Liver (tissue), 9 donors: ENCODE measurements around the gene FRMPD1. TPM values are rescaled to one million over a fixed set of nuclear protein-coding genes. Genes with fewer than 3 reads are reported as not detected.

ENCODE experiments used
- DNase-seq: peaks from one replicate; pipeline ENCODE4 v3.0.0-alpha.2; 2017; ENCODE audit warnings: low spot score
- H3K27ac ChIP-seq, 2 donors: one replicate each; pipeline ENCODE4 v1.7.0; 2013; ENCODE audit warnings: inconsistent platforms in 2 of 2, low read length in 2 of 2, control low read depth in 1 of 2, low read depth in 1 of 2, mild to moderate bottlenecking in 1 of 2
- H3K27me3 ChIP-seq, 4 donors: one replicate each; pipeline versions ENCODE4 v1.6.1 to v1.7.0; 2013; ENCODE audit warnings: low read length in 3 of 4, inconsistent platforms in 1 of 4, mild to moderate bottlenecking in 1 of 4, moderate library complexity in 1 of 4; ENCODE audit not compliant: control insufficient read depth in 4 of 4, insufficient read depth in 4 of 4
- H3K36me3 ChIP-seq, 4 donors: one replicate each; pipeline versions ENCODE4 v1.6.1 to v1.7.0; 2013; ENCODE audit warnings: low read length in 3 of 4, mild to moderate bottlenecking in 3 of 4, low read depth in 1 of 4, moderate library complexity in 1 of 4; ENCODE audit not compliant: control insufficient read depth in 4 of 4, insufficient read depth in 3 of 4
- H3K4me1 ChIP-seq, 4 donors: one replicate each; pipeline versions ENCODE4 v1.6.1 to v1.7.0; 2013; ENCODE audit warnings: low read length in 3 of 4, mild to moderate bottlenecking in 3 of 4, moderate library complexity in 1 of 4; ENCODE audit not compliant: control insufficient read depth in 4 of 4, insufficient read depth in 4 of 4
- H3K4me3 ChIP-seq, 3 donors: one replicate each; pipeline versions ENCODE4 v1.6.1 to v1.7.0; 2013; ENCODE audit warnings: low read length in 3 of 3, control low read depth in 1 of 3, low read depth in 1 of 3, mild to moderate bottlenecking in 1 of 3
- H3K9ac ChIP-seq, 2 donors: one replicate each; pipeline ENCODE4 v1.7.0; 2013; ENCODE audit warnings: low read length in 2 of 2, mild to moderate bottlenecking in 2 of 2, moderate library complexity in 2 of 2, control low read depth in 1 of 2, low read depth in 1 of 2
- H3K9me3 ChIP-seq, 4 donors: one replicate each; pipeline versions ENCODE4 v1.6.1 to v1.7.0; 2013; ENCODE audit warnings: low read length in 3 of 4; ENCODE audit not compliant: control insufficient read depth in 4 of 4
- CTCF ChIP-seq: fragments of 150-350 bp; IDR thresholded peaks from 2 replicates; pipeline ENCODE4 v1.5.1; 2017; ENCODE audit warnings: improper control_type of control experiment, low read depth, low read length; ENCODE audit not compliant: missing input control
- EGR1 ChIP-seq, 2 donors: IDR thresholded peaks; 2 replicates each; pipeline ENCODE4 v1.6.1; 2016 to 2018; ENCODE audit warnings: antibody characterized with exemption in 2 of 2, low read depth in 2 of 2
- FOXA1 ChIP-seq: IDR thresholded peaks from 2 replicates; pipeline ENCODE4 v1.6.1; 2016; ENCODE audit warnings: antibody characterized with exemption
- FOXA2 ChIP-seq: IDR thresholded peaks from 2 replicates; pipeline ENCODE4 v1.6.1; 2016; ENCODE audit warnings: antibody characterized with exemption
- GABPA ChIP-seq, 2 donors: IDR thresholded peaks in 1 of 2; conservative IDR thresholded peaks in 1 of 2; 2 replicates each; pipeline ENCODE4 v1.6.1; 2016; ENCODE audit warnings: antibody characterized with exemption in 2 of 2, mild to moderate bottlenecking in 1 of 2, moderate library complexity in 1 of 2
- HNF4A ChIP-seq, 2 donors: conservative IDR thresholded peaks; 2 replicates each; pipeline ENCODE4 v1.6.1; 2016; ENCODE audit warnings: antibody characterized with exemption in 2 of 2, mild to moderate bottlenecking in 2 of 2
- HNF4G ChIP-seq: IDR thresholded peaks from 2 replicates; pipeline ENCODE4 v1.6.1; 2016; ENCODE audit warnings: antibody characterized with exemption
- JUND ChIP-seq, 2 donors: IDR thresholded peaks; 2 replicates each; pipeline ENCODE4 v1.6.1; 2016; ENCODE audit warnings: antibody characterized with exemption in 2 of 2
- NR2F2 ChIP-seq: IDR thresholded peaks from 2 replicates; pipeline ENCODE4 v1.6.1; 2016; ENCODE audit warnings: antibody characterized with exemption
- RAD21 ChIP-seq, 2 donors: IDR thresholded peaks; 2 replicates each; pipeline ENCODE4 v1.6.1; 2016; ENCODE audit warnings: antibody characterized with exemption in 2 of 2, mild to moderate bottlenecking in 2 of 2
- REST ChIP-seq: IDR thresholded peaks from 2 replicates; pipeline ENCODE4 v1.6.1; 2016; ENCODE audit warnings: antibody characterized with exemption, mild to moderate bottlenecking
- RXRA ChIP-seq, 2 donors: IDR thresholded peaks; 2 replicates each; pipeline ENCODE4 v1.6.1; 2017 to 2018; ENCODE audit warnings: antibody characterized with exemption in 2 of 2, mild to moderate bottlenecking in 1 of 2
- SP1 ChIP-seq: IDR thresholded peaks from 2 replicates; pipeline ENCODE4 v1.6.1; 2018; ENCODE audit warnings: antibody characterized with exemption, mild to moderate bottlenecking
- TAF1 ChIP-seq: conservative IDR thresholded peaks from 2 replicates; pipeline ENCODE4 v1.6.1; 2016; ENCODE audit warnings: antibody characterized with exemption, mild to moderate bottlenecking
- YY1 ChIP-seq: IDR thresholded peaks from 2 replicates; pipeline ENCODE4 v1.6.1; 2016; ENCODE audit warnings: antibody characterized with exemption, mild to moderate bottlenecking
- WGBS: extraction: QIAGEN DNeasy Blood & Tissue Kit; methylation state at CpG from one replicate; pipeline ENCODE4 v1.1.7; 2013; 5-methylcytosine and 5-hydroxymethylcytosine counted together
- polyA plus RNA-seq, 2 donors: library from polyadenylated mRNA; stranded (reverse) in 1 of 2; unstranded in 1 of 2; fragments of 200-250 nt in 1 of 2; fragments of >200 nt in 1 of 2; fragmentation: Nextera tagmentation in 1 of 2; extraction: Ambion mirVana in 1 of 2; gene quantifications; one replicate each; pipeline versions ENCODE4 v1.2.1 to v1.2.3, GENCODE V29; 2013 to 2015
- total RNA-seq, 2 donors: library from RNA; depleted of rRNA; stranded (reverse); fragments of >200 nt; gene quantifications; one replicate each; pipeline ENCODE4 v1.2.3, GENCODE V29; 2014
- TF ChIP-seq, protein P1 (sequence below): IDR thresholded peaks from 2 replicates; pipeline ENCODE4 v1.6.1; 2016; ENCODE audit warnings: antibody characterized with exemption
- TF ChIP-seq, protein P2 (sequence below): IDR thresholded peaks from 2 replicates; pipeline ENCODE4 v1.6.1; 2016; ENCODE audit warnings: antibody characterized with exemption
- TF ChIP-seq, protein P3 (sequence below): IDR thresholded peaks from 2 replicates; pipeline ENCODE4 v1.6.1; 2016; ENCODE audit warnings: antibody characterized with exemption
- donor health status: healthy.
- donor health status: healthy.
- donor health status: healthy.
- donor health status: healthy.
- donor health status: healthy.

The FRMPD1 gene
- total and polyA plus RNA-seq, 4 donors = 0.06 to 1.8 (median 0.17) TPM

DNA sequence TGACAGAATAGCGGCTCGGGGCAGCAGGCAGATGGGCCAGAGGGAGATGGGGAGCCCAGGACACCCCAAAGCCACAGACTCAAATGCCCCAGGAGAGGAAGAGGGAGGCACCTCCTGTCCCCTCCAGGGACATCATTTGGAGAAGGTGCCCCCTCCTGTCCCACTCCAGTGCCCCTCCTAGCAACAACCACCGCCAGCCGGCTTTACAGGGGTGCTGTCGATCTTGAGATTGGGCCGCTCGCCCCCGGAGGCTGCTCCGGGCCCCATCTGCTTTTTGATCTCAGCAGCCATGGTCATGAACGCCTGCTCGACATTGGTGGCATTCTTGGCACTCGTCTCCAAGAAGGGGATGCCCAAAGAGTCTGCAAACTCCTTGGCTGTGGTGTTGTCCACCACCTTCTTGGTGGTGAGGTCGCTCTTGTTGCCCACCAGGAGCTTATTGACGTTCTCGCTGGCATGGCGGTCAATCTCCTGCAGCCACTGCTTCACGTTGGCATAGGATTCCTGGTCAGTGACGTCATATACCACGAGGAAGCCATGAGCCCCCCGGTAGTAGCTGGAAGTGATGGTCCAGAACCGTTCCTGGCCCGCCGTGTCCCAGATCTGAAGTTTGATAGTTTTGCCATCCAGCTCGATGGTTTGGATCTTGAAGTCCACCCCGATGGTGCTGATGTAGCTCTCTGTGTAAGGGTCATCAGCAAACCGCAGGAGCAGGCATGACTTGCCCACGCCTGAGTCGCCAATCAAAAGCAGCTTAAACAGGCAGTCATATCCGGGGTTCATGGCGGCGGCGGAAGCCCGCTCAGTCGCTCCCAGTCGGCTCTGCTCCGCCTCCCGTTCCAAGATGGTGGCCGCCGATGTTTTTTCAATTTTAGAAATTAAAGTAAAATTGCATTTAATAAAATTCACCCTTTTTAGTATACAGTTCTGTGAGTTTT, 14.0 kb upstream of the FRMPD1 start:
- Histone ChIP-seq H3K4me1 (no peaks in the 10 kb centered on the region), H3K9me3 (no peaks in the 10 kb centered on the region), H3K27ac (no peak overlapping the region), H3K27me3 (no peaks in the 10 kb centered on the region), H3K9ac (no peak overlapping the region), H3K4me3 (no peak overlapping the region), H3K36me3 (no peaks in the 10 kb centered on the region)
- TF ChIP-seq CTCF = no peak
- TF ChIP-seq, protein P1, sequence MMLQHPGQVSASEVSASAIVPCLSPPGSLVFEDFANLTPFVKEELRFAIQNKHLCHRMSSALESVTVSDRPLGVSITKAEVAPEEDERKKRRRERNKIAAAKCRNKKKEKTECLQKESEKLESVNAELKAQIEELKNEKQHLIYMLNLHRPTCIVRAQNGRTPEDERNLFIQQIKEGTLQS = no peak
- TF ChIP-seq HNF4A (conservative IDR thresholded peaks at IDR 0.05) = no peak
- no peak for TF ChIP-seq RXRA (IDR thresholded peaks at IDR 0.05)
- TF ChIP-seq, protein P2, sequence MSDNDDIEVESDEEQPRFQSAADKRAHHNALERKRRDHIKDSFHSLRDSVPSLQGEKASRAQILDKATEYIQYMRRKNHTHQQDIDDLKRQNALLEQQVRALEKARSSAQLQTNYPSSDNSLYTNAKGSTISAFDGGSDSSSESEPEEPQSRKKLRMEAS = no peak
- TF ChIP-seq, protein P3, sequence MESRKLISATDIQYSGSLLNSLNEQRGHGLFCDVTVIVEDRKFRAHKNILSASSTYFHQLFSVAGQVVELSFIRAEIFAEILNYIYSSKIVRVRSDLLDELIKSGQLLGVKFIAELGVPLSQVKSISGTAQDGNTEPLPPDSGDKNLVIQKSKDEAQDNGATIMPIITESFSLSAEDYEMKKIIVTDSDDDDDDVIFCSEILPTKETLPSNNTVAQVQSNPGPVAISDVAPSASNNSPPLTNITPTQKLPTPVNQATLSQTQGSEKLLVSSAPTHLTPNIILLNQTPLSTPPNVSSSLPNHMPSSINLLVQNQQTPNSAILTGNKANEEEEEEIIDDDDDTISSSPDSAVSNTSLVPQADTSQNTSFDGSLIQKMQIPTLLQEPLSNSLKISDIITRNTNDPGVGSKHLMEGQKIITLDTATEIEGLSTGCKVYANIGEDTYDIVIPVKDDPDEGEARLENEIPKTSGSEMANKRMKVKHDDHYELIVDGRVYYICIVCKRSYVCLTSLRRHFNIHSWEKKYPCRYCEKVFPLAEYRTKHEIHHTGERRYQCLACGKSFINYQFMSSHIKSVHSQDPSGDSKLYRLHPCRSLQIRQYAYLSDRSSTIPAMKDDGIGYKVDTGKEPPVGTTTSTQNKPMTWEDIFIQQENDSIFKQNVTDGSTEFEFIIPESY = no peak
- TF ChIP-seq SP1 = no peak
- no peak for TF ChIP-seq EGR1 (IDR thresholded peaks at IDR 0.05; ENCODE audit: low read depth in 2 of 2)
- TF ChIP-seq RAD21 (IDR thresholded peaks at IDR 0.05) = no peak
- TF ChIP-seq REST = no peak
- no peak for TF ChIP-seq GABPA (IDR thresholded peaks at IDR 0.05 in 1 of 2, conservative IDR thresholded peaks at IDR 0.05 in 1 of 2)
- TF ChIP-seq NR2F2 = no peak
- TF ChIP-seq JUND (IDR thresholded peaks at IDR 0.05) = no peak
- TF ChIP-seq HNF4G = no peak
- no peak for TF ChIP-seq YY1
- TF ChIP-seq FOXA2 = no peak
- TF ChIP-seq FOXA1 = no peak
- no peak for TF ChIP-seq TAF1
- 93% methylated on average over 39 of the region's 39 CpGs for WGBS
- no peak for DNase-seq
